ENCODE results near the gene MAP7.
"Not testable (repeated sequence)": the region's sequence is repeated elsewhere in the genome, so short reads cannot be mapped to it uniquely, and the experiment has no call there.

Gene MAP7

GRCh38 chr6:136382676-136383252 lies 167.5 kb downstream of the MAP7 start:
- no peak for DNase-seq (ENCODE audit: low spot score)

- no peak for DNase-seq (ENCODE audit: low spot score)
These were observed 171.3 kb downstream of the MAP7 start for GRCh38 chr6:136378888-136379287.

DNA sequence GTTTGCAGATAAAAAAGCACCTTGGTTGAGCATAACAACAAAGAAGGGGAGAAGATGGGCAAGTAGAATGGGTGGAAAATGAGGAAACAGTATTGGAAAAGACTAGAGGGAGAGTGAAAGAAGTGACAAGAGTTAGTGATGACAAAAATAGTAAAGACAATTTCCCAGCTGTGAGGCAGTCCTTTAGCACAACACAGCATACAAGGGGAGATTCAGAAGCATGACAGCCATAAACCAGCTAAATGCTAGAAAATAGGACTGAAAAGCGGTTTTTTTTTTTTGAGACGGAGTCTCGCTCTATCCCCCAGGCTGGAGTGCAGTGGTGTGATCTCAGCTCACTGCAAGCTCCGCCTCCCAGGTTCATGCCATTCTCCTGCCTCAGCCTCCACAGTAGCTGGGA lies 174.4 kb downstream of the MAP7 start:
- DNase-seq (ENCODE audit: low spot score): not testable (repeated sequence)

- DNase-seq (ENCODE audit: low spot score): peak; percentile 11
These were observed 178.3 kb downstream of the MAP7 start for GRCh38 chr6:136371959-136372358.

GRCh38 chr6:136370988-136371728 lies 179.1 kb downstream of the MAP7 start:
- no peak for DNase-seq (ENCODE audit: low spot score)

- DNase-seq (ENCODE audit: low spot score): no peak
These were observed 184.4 kb downstream of the MAP7 start for GRCh38 chr6:136365776-136366354.

- no peak for DNase-seq (ENCODE audit: low spot score)
These were observed 187.5 kb downstream of the MAP7 start for GRCh38 chr6:136362421-136363356.

DNA sequence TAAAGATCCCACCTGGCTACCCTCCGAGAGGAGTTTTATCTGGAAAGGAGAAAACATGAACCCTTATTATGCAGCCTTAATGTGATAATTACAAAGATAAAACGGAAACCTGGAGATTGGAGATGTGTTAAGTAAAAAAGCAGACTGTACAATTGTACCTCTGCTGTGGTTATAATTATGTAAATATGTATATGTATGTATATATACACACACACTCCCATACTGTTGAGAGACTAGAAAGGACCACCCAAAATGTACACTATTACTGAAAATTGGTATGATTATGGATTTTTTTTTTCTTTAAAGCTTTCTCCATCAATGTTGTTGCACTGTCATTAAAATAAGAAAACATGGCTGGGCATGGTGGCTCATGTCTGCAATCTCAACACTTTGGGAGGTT lies 188.4 kb downstream of the MAP7 start:
- no peak for DNase-seq (ENCODE audit: low spot score)

DNA sequence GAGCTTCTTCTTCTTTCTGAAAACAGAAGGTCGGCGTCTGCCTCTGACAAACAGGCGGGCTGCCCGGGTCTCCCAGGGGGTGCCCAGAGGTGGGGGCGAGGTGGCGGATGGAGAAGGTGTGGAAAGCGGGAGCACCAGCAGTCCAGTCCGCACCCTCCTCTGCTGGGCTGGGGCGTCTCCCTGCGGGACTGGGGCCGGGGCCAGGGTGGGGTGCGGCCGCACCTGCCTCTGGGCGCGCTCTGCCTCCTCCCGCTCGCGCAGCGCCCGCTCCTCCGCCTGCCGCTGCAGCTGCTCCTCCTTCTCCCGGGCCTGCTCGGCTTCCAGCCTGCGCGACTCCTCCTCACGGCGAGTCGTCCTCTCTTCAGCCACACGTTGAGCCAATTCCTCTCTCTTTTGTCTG lies 189.4 kb downstream of the MAP7 start:
- DNase-seq (ENCODE audit: low spot score): no peak

DNA sequence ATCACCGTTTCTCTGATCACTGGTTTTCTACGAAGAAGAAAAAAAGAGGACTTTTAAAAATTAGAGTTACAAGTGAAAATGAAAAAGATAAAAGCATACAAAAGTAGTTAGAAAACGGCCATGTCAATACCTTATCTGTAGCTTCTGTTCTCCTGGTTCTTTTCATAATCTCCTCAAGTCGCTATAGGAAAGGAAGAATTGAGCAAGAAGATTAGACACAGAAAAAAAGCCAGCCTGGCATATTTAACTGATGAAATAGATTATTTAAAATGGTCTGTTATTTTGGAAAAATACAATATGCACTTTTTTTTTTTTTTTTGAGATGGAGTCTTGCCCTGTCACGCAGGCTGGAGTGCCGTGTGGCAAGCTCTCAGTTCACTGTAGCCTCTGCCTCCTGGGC lies 190.4 kb downstream of the MAP7 start:
- DNase-seq (ENCODE audit: low spot score): no peak

DNA sequence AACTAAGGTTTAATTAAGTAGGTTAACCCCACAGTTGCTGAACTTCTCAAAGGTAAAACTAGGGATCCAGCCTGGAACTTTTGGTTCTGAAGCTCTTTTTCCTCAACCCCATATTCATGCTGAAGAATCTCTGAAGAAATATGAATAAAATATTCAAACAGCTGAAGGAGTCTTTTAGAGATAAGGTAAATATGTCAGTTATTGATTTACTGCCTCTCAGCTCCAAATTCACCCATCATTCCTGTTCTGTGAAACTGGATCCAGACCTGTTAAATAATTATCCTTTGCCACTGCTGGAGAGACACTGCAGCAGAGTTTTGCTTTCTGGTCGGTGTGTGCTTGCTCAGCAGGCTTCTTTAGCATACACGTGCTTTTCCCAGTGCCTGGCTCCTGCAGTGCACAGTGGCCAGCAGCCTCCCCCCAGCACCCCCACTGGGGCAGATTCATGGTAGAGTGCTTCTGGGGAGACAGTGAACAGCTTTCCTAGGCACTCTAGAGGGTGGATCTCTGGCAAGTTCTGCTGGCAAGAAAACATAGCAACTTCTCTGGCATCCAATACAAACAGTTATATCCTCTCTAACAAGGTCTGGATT lies 198.6 kb downstream of the MAP7 start:
- DNase-seq (ENCODE audit: low spot score): no peak

DNA sequence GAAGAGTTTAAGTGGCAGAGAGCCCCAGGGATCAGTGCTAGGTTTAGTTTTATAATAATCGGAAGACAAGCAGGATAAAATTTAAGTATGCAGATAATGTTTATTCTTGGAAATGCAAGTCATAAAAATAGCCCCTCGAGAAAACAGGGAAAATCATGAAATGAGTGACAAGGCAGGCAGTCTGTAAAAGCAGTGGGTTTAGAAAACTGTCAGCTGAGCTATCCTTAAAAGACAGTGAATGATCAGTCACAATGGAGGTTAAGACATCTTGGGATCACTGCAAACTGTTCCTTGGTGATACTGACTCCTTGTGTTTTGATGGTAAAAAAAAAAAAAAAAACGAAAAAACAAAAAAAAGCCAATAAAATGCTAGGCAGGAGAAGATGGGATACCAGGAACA lies 199.3 kb downstream of the MAP7 start:
- DNase-seq (ENCODE audit: low spot score): no peak

DNA sequence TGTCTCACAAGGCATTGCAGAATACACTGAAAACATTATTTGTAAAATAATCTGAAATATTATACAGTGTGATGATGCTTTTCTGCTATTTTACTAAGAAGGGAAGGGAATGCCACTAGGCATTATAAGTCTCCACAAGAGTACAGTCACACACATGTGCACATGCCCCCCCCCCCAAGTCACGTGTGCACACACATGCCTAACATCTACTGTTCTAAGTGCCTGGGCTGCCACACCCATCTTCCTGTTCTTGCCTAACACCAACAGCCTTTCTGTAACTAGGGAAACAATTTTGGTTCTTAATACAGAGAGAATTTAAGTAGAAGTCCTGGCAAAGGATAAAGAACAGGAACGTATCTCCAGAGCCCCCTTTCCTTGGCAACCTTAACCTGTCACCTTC lies 202.4 kb downstream of the MAP7 start:
- peak; percentile 28 for DNase-seq (ENCODE audit: low spot score)

- DNase-seq (ENCODE audit: low spot score): no peak
These were observed 205.1 kb downstream of the MAP7 start for GRCh38 chr6:136345145-136345544.

DNA sequence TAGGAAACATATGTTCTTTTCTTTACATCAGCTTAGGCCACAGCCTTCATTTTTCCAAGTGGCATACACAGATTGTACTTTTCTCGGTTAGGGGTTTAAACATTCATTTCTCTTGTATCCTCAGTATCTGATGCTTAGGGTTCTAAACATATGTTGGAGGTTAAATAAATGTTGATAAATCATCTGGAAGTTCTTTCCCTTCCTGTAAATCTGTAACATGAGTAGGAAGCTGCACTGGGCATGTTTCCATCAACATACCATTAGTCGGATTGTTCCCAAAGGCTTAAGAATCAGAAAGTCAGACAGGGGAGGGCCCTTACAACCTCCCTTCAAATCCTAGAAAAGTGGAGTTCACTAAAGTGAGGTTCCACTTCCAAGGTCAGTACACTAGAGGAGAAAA lies 205.8 kb downstream of the MAP7 start:
- DNase-seq (ENCODE audit: low spot score): no peak

DNA sequence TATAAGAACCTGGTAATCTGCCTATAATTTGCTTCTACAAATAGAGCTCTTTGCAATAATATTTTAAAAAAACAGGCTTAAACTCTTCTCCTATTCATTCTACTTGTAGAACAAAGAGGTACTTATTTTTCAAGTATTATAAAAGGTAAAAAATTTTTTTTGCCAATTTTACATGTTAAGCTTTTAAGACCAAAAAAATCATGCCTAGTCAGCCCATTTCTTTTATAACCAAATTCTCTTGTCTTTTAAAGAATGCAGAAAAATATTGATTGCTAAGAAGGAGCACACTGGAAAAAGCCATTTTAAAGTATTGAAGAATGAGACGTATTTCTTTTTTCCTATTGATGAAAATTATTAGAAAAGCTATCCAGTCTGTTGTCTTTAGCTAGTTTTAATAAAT lies 206.5 kb downstream of the MAP7 start:
- no peak for DNase-seq (ENCODE audit: low spot score)

- DNase-seq (ENCODE audit: low spot score): no peak
These were observed 206.9 kb downstream of the MAP7 start for GRCh38 chr6:136343275-136343674.

- no peak for DNase-seq (ENCODE audit: low spot score)
These were observed 208.3 kb downstream of the MAP7 start for GRCh38 chr6:136341967-136342366.

- no peak for DNase-seq (ENCODE audit: low spot score)
These were observed 208.9 kb downstream of the MAP7 start for GRCh38 chr6:136341367-136341766.

GRCh38 chr6:136338486-136338885 lies 211.7 kb downstream of the MAP7 start:
- no peak for DNase-seq (ENCODE audit: low spot score)

GRCh38 chr6:136337606-136338005 lies 212.6 kb downstream of the MAP7 start:
- DNase-seq (ENCODE audit: low spot score): no peak

DNA sequence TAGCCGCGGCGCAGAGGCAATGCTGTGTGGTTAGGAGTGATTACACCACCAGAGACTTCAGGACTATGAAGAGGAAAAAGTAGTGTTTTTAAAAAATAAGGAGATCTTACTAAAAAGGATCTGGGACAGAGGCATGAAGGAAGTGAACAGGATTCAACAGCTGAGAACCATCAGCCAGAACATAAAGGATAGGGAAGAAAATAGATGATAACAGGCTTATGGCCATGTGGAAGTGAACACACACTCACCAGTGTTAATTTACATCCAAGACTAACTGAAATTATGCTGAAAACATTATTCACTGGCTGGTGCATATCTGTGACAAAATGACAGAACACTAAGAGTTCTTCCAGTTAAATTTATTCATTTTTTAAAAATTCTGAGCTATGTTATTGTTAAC lies 213.1 kb downstream of the MAP7 start:
- no peak for DNase-seq (ENCODE audit: low spot score)

All from AG08395 (cell line).